Hepatocyte (in vitro differentiated cells): ENCODE measurements around the gene MCF2L2. TPM values are rescaled to one million over a fixed set of nuclear protein-coding genes. Genes with fewer than 3 reads are reported as not detected.
A peak's percentile ranks its signal among the peaks of the same experiment; 100 is the strongest.

Source experiments
- DNase-seq: peaks from one replicate; pipeline ENCODE4 v3.0.0-alpha.2; 2016; ENCODE audit warnings: low spot score
- H2AFZ ChIP-seq: fragments of 200-600 bp; sonication (generic); 2 replicates; pipeline ENCODE4 v1.6.0; 2016; ENCODE audit warnings: antibody characterized with exemption, mild to moderate bottlenecking
- H3K27ac ChIP-seq: fragments of 200-600 bp; sonication (generic); 2 replicates; pipeline ENCODE4 v1.5.1; 2016; ENCODE audit warnings: mild to moderate bottlenecking
- H3K27me3 ChIP-seq: fragments of 200-600 bp; sonication (generic); 2 replicates; pipeline ENCODE4 v1.6.1; 2016
- H3K36me3 ChIP-seq: fragments of 200-600 bp; sonication (generic); replicated peaks from 2 replicates; pipeline ENCODE4 v1.5.1; 2016; ENCODE audit warnings: low read depth; ENCODE audit not compliant: insufficient read depth
- H3K4me1 ChIP-seq: fragments of 200-600 bp; sonication (generic); 2 replicates; pipeline ENCODE4 v1.5.1; 2016; ENCODE audit warnings: mild to moderate bottlenecking, moderate library complexity; ENCODE audit not compliant: insufficient read depth
- H3K4me2 ChIP-seq: fragments of 200-600 bp; sonication (generic); 2 replicates; pipeline ENCODE4 v1.6.0; 2016
- H3K4me3 ChIP-seq: fragments of 200-600 bp; sonication (generic); 2 replicates; pipeline ENCODE4 v1.5.1; 2016; ENCODE audit warnings: mild to moderate bottlenecking
- H3K79me2 ChIP-seq: fragments of 200-600 bp; sonication (generic); 2 replicates; pipeline ENCODE4 v1.6.0; 2017; ENCODE audit warnings: mild to moderate bottlenecking
- H3K9me2 ChIP-seq: fragments of 200-600 bp; sonication (generic); replicated peaks from 2 replicates; pipeline ENCODE4 v1.6.0; 2017; ENCODE audit warnings: mild to moderate bottlenecking; ENCODE audit not compliant: insufficient read depth
- H3K9me3 ChIP-seq: fragments of 200-600 bp; sonication (generic); 2 replicates; pipeline ENCODE4 v1.5.1; 2016; ENCODE audit warnings: low read depth, mild to moderate bottlenecking
- H4K20me1 ChIP-seq: fragments of 200-600 bp; sonication (generic); 2 replicates; pipeline ENCODE4 v1.6.0; 2016; ENCODE audit warnings: mild to moderate bottlenecking; ENCODE audit not compliant: insufficient read depth, poor library complexity, severe bottlenecking
- EZH2 ChIP-seq: fragments of 200-600 bp; sonication (generic); IDR thresholded peaks from 2 replicates; pipeline ENCODE4 v1.6.1; 2016; ENCODE audit warnings: antibody characterized with exemption, mild to moderate bottlenecking, borderline replicate concordance
- EZH2phosphoT487 ChIP-seq: fragments of 200-600 bp; sonication (generic); IDR thresholded peaks from one replicate; pipeline ENCODE4 v1.6.1; 2018; ENCODE audit warnings: antibody characterized with exemption, mild to moderate bottlenecking, low read depth, moderate library complexity; ENCODE audit not compliant: unreplicated experiment, severe bottlenecking
- WGBS: methylation state at CpG from one replicate; pipeline ENCODE4 v1.1.6; 2016; ENCODE audit warnings: low lambda C conversion rate; ENCODE audit errors: missing lambda C conversion rate; 5-methylcytosine and 5-hydroxymethylcytosine counted together
- polyA plus RNA-seq: library from polyadenylated mRNA; unstranded; fragments of >200 nt; fragmentation: Nextera tagmentation; extraction: Ambion mirVana; gene quantifications from 2 replicates; pipeline ENCODE4 v1.2.1, GENCODE V29; 2016
- total RNA-seq: library from RNA; depleted of rRNA; stranded (reverse); fragments of >200 nt; gene quantifications from 2 replicates; pipeline ENCODE4 v1.2.3, GENCODE V29; 2014
- TF ChIP-seq, protein P1 (sequence below): fragments of 200-600 bp; sonication (generic); IDR thresholded peaks from 2 replicates; pipeline ENCODE4 v1.5.1; 2016; ENCODE audit warnings: antibody characterized with exemption, mild to moderate bottlenecking; ENCODE audit not compliant: poor library complexity

The MCF2L2 gene
- total and polyA plus RNA-seq, 2 experiments from 2014 or later: 0.17 to 0.63 TPM

DNA sequence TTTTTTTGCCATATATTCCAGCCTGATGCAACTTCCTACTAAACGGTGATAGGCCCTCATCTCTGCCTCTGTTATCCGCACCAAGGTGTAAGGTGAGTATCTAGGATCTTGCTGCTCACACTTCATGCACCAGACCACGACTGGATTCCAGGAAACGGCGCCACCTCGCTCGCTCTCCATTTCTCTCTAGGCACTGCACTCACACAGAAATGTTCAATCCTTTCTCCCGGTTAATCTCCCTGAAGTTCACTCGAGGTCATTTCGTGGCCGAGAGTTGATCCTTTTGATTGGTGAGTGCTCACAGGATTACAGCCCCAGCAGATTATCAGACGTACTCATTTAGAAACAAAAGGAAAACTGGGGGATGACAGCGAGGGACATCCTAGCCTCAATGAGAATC, 28.1 kb downstream of the MCF2L2 start:
- H3K79me2 ChIP-seq: no peaks in the 10 kb centered on the region
- no peaks in the 10 kb centered on the region for H3K9me3 ChIP-seq
- H3K4me3 ChIP-seq: no peak overlapping the region
- 22% methylated on average over 13 of the region's 13 CpGs for WGBS
- H3K27me3 ChIP-seq: no peaks in the 10 kb centered on the region
- H2AFZ ChIP-seq: no peak overlapping the region
- H3K36me3 ChIP-seq: no peaks in the 10 kb centered on the region
- TF ChIP-seq, protein P1, sequence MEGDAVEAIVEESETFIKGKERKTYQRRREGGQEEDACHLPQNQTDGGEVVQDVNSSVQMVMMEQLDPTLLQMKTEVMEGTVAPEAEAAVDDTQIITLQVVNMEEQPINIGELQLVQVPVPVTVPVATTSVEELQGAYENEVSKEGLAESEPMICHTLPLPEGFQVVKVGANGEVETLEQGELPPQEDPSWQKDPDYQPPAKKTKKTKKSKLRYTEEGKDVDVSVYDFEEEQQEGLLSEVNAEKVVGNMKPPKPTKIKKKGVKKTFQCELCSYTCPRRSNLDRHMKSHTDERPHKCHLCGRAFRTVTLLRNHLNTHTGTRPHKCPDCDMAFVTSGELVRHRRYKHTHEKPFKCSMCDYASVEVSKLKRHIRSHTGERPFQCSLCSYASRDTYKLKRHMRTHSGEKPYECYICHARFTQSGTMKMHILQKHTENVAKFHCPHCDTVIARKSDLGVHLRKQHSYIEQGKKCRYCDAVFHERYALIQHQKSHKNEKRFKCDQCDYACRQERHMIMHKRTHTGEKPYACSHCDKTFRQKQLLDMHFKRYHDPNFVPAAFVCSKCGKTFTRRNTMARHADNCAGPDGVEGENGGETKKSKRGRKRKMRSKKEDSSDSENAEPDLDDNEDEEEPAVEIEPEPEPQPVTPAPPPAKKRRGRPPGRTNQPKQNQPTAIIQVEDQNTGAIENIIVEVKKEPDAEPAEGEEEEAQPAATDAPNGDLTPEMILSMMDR: no peak
- TF ChIP-seq EZH2phosphoT487: no peak
- no peak for TF ChIP-seq EZH2
- H3K9me2 ChIP-seq: no peaks in the 10 kb centered on the region
- DNase-seq: no peak
- no peak overlapping the region for H3K27ac ChIP-seq
- H3K4me2 ChIP-seq: peak overlapping the region; percentile 38
- no peaks in the 10 kb centered on the region for H3K4me1 ChIP-seq
- H4K20me1 ChIP-seq: no peaks in the 10 kb centered on the region

DNA sequence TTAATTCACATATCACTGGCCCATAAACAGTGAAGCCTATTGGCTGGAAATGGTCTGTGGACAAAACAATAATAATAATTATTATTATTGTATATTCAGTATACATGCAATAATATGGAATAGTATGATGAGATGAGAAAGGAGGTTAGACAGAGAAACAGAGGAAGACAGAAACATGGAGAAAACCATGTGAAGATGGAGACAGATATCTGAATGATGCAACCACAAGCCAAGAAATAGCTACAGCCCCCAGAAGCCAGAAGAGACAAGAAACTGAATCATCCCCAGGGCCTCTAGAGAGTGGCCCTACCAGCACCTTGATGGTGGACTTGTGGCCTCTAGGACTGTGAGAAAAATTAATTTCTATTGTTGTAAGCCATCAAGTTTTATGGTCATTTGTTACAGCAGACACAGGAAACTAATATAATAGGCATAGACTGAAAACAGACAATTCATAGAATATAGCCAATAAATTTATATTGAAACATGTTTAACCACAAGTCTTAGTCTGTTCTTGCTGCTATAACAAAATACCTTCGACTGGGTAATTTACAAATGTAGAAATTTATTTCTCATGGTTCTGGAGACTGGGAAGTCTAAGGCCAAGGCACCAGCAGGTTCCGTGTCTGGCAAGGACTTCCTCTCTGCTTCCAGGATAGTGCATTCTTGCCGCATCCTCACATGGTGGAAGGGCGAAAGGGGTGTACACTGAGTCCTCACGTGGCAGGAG, 31.6 kb downstream of the MCF2L2 start:
- Histone ChIP-seq H3K9me3 (no peaks in the 10 kb centered on the region), H3K79me2 (no peaks in the 10 kb centered on the region), H3K4me2 (no peak overlapping the region), H3K4me3 (no peak overlapping the region), H4K20me1 (no peaks in the 10 kb centered on the region), H3K4me1 (no peaks in the 10 kb centered on the region), H3K9me2 (no peaks in the 10 kb centered on the region), H2AFZ (no peak overlapping the region), H3K27ac (no peak overlapping the region), H3K27me3 (no peaks in the 10 kb centered on the region), H3K36me3 (no peaks in the 10 kb centered on the region)
- DNase-seq: no peak
- WGBS: 97% methylated on average over 5 of the region's 5 CpGs
- no peak for TF ChIP-seq EZH2
- no peak for TF ChIP-seq EZH2phosphoT487
- TF ChIP-seq, protein P1: no peak

DNA sequence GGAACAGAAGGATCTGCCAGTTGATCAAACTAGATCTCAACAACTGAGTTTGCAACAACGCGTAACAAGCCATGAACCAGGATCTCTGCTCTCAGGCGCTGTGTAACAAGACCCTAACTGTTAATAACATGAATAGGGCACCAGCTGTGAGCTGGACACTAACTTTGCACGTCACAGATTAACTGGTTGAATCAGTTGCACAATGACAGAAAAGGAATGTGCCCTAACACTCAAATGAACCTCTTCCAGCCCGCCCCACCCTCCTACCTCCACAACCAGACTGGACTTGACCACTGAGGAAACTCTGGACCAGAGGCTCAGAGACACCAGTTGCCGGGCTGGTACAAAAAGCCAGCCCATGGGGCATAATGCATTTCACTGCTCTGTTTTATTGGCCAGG, 34.3 kb downstream of the MCF2L2 start:
- no peak for DNase-seq
- Histone ChIP-seq H3K36me3 (no peaks in the 10 kb centered on the region), H3K9me2 (no peaks in the 10 kb centered on the region), H3K27ac (no peak overlapping the region), H3K9me3 (no peaks in the 10 kb centered on the region), H3K27me3 (no peaks in the 10 kb centered on the region), H3K4me2 (no peak overlapping the region), H3K4me3 (no peak overlapping the region), H3K79me2 (no peaks in the 10 kb centered on the region), H4K20me1 (no peaks in the 10 kb centered on the region), H3K4me1 (no peaks in the 10 kb centered on the region), H2AFZ (no peak overlapping the region)
- TF ChIP-seq EZH2phosphoT487 (no peak), EZH2 (no peak)
- TF ChIP-seq, protein P1: no peak
- 70% methylated on average over 6 of the region's 6 CpGs for WGBS

DNA sequence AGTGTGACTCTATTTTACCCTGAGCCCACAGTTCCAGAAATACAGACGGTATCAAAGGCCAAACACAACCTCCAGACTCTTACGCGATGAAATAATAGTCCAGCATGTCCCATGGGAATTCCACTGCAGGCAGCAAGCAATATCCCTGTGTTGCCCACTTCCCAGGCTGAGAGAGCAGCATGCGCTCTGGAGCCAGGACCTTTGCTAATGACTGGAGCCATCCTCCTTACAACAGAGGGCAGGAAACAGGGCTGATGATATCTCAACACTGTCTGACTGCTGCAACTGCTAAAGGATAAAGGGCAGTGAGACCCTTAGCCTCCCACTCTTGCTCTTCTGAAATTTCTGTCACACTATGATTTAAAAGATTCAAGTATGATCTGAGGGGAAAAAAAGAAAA, 34.8 kb downstream of the MCF2L2 start:
- DNase-seq: no peak
- Histone ChIP-seq H3K9me3 (no peaks in the 10 kb centered on the region), H3K4me1 (no peaks in the 10 kb centered on the region), H3K36me3 (no peaks in the 10 kb centered on the region), H2AFZ (no peak overlapping the region), H3K27me3 (no peaks in the 10 kb centered on the region), H3K9me2 (no peaks in the 10 kb centered on the region), H3K4me3 (no peak overlapping the region), H4K20me1 (no peaks in the 10 kb centered on the region), H3K27ac (no peak overlapping the region), H3K79me2 (no peaks in the 10 kb centered on the region), H3K4me2 (no peak overlapping the region)
- TF ChIP-seq EZH2 (no peak), EZH2phosphoT487 (no peak)
- TF ChIP-seq, protein P1: no peak
- WGBS: 63% methylated on average over 4 of the region's 4 CpGs
